Measurements from ENCODE around the gene FIBP. TPM values are rescaled to one million over a fixed set of nuclear protein-coding genes. Genes with fewer than 3 reads are reported as not detected.

The FIBP gene
- total RNA-seq, 1 donor from 2014 or later, result 77.8 TPM

GRCh38 chr11:65917434-65918210 is 29.4 kb upstream of the FIBP start:
- Mint-ChIP-seq H3K4me3 (ENCODE audit: low read depth) (peak overlapping the region; percentile 83), H3K4me1 (ENCODE audit: low read depth) (peaks cover 6% of the 10 kb centered on the region), H3K9me3 (ENCODE audit: low read depth) (no peaks in the 10 kb centered on the region), H3K36me3 (ENCODE audit: insufficient read depth) (peaks cover 4% of the 10 kb centered on the region), H3K27ac (no peak overlapping the region), H3K27me3 (peaks cover 5% of the 10 kb centered on the region)
- TF ChIP-seq CTCF (IDR thresholded peaks at IDR 0.05; ENCODE audit: unreplicated experiment), result no peak
- no peak for DNase-seq (ENCODE audit: low spot score, unreplicated experiment)

GRCh38 chr11:65917077-65917433 is 28.8 kb upstream of the FIBP start:
- Mint-ChIP-seq H3K4me1 (ENCODE audit: low read depth) (peaks cover 6% of the 10 kb centered on the region), H3K4me3 (ENCODE audit: low read depth) (peak overlapping the region; percentile 66), H3K27ac (peak overlapping the region; percentile 4), H3K36me3 (ENCODE audit: insufficient read depth) (peaks cover under 1% of the 10 kb centered on the region), H3K9me3 (ENCODE audit: low read depth) (no peaks in the 10 kb centered on the region), H3K27me3 (peaks cover 5% of the 10 kb centered on the region)
- no peak for TF ChIP-seq CTCF (IDR thresholded peaks at IDR 0.05; ENCODE audit: unreplicated experiment)
- DNase-seq (ENCODE audit: low spot score, unreplicated experiment), result no peak

GRCh38 chr11:65916391-65916790 is 28.1 kb upstream of the FIBP start:
- Mint-ChIP-seq H3K36me3 (ENCODE audit: insufficient read depth) (no peaks in the 10 kb centered on the region), H3K27ac (no peak overlapping the region), H3K4me3 (ENCODE audit: low read depth) (peak overlapping the region; percentile 66), H3K9me3 (ENCODE audit: low read depth) (no peaks in the 10 kb centered on the region), H3K4me1 (ENCODE audit: low read depth) (peaks cover 6% of the 10 kb centered on the region), H3K27me3 (peaks cover 5% of the 10 kb centered on the region)
- DNase-seq (ENCODE audit: low spot score, unreplicated experiment), result no peak
- TF ChIP-seq CTCF (IDR thresholded peaks at IDR 0.05; ENCODE audit: unreplicated experiment), result no peak

- Mint-ChIP-seq H3K4me1 (ENCODE audit: low read depth) (peaks cover 6% of the 10 kb centered on the region), H3K4me3 (ENCODE audit: low read depth) (no peak overlapping the region), H3K9me3 (ENCODE audit: low read depth) (no peaks in the 10 kb centered on the region), H3K36me3 (ENCODE audit: insufficient read depth) (no peaks in the 10 kb centered on the region), H3K27ac (no peak overlapping the region), H3K27me3 (peaks cover 5% of the 10 kb centered on the region)
- DNase-seq (ENCODE audit: low spot score, unreplicated experiment), result no peak
- no peak for TF ChIP-seq CTCF (IDR thresholded peaks at IDR 0.05; ENCODE audit: unreplicated experiment)
Observed at GRCh38 chr11:65915821-65916251, 27.6 kb upstream of the FIBP start.

GRCh38 chr11:65915101-65915820 is 27.0 kb upstream of the FIBP start:
- Mint-ChIP-seq H3K27me3 (peaks cover 5% of the 10 kb centered on the region), H3K4me1 (ENCODE audit: low read depth) (peaks cover 6% of the 10 kb centered on the region), H3K36me3 (ENCODE audit: insufficient read depth) (no peaks in the 10 kb centered on the region), H3K27ac (peak overlapping the region; percentile 76), H3K4me3 (ENCODE audit: low read depth) (peak overlapping the region; percentile 47), H3K9me3 (ENCODE audit: low read depth) (no peaks in the 10 kb centered on the region)
- no peak for DNase-seq (ENCODE audit: low spot score, unreplicated experiment)
- no peak for TF ChIP-seq CTCF (IDR thresholded peaks at IDR 0.05; ENCODE audit: unreplicated experiment)
